ENCODE measurements around the gene ZFAND2A.

DNA sequence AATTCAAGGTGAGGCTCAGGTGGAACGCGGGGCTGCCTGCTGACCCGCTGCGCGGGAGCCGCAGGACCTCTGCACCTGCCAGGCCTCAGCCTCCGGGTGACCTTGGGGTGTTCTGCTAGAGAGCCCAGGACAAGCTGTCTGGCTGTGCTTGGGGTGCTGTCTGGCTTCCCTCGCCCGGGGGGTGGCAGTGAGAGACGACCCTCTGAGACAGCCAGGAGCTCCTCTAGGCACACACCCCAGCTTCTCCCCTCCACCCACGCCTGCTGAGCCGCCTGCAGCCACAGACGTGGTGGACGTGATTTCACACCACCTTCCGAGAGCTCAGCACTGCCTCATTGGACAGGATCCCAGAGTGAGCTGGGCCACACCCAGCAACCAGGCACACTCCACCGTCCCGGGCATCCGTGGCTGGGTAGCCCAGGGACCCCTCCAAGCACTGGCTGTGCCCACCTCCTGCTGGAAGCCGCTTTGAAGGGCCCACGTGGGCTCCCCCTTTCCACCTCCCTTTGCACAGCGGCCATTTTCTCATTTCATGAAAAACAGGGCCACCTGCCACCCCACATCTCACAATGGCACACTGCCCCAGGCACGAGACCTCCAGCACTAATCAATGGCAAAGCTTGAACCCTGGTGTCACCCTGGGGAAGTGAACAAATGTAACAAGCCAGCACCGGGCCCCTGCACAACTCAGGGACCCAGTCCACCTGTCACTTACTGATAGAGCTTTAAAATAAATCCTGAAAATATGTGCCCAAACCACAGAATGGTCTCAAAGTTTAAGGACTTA is 35.0 kb downstream of the ZFAND2A start:
- no peak for TF ChIP-seq KDM1A (IDR thresholded peaks at IDR 0.05; ENCODE audit: low read depth)
- TF ChIP-seq, protein P1, sequence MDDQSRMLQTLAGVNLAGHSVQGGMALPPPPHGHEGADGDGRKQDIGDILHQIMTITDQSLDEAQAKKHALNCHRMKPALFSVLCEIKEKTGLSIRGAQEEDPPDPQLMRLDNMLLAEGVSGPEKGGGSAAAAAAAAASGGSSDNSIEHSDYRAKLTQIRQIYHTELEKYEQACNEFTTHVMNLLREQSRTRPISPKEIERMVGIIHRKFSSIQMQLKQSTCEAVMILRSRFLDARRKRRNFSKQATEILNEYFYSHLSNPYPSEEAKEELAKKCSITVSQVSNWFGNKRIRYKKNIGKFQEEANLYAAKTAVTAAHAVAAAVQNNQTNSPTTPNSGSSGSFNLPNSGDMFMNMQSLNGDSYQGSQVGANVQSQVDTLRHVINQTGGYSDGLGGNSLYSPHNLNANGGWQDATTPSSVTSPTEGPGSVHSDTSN (IDR thresholded peaks at IDR 0.05), result no peak
- TF ChIP-seq, protein P2, sequence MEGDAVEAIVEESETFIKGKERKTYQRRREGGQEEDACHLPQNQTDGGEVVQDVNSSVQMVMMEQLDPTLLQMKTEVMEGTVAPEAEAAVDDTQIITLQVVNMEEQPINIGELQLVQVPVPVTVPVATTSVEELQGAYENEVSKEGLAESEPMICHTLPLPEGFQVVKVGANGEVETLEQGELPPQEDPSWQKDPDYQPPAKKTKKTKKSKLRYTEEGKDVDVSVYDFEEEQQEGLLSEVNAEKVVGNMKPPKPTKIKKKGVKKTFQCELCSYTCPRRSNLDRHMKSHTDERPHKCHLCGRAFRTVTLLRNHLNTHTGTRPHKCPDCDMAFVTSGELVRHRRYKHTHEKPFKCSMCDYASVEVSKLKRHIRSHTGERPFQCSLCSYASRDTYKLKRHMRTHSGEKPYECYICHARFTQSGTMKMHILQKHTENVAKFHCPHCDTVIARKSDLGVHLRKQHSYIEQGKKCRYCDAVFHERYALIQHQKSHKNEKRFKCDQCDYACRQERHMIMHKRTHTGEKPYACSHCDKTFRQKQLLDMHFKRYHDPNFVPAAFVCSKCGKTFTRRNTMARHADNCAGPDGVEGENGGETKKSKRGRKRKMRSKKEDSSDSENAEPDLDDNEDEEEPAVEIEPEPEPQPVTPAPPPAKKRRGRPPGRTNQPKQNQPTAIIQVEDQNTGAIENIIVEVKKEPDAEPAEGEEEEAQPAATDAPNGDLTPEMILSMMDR (IDR thresholded peaks at IDR 0.05), result no peak
- TF ChIP-seq CHD2 (IDR thresholded peaks at IDR 0.05; ENCODE audit: low read length, partially characterized antibody), result no peak
- TF ChIP-seq POLR2A (IDR thresholded peaks at IDR 0.05; ENCODE audit: low read length), result no peak
- TF ChIP-seq, protein P3, sequence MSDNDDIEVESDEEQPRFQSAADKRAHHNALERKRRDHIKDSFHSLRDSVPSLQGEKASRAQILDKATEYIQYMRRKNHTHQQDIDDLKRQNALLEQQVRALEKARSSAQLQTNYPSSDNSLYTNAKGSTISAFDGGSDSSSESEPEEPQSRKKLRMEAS (IDR thresholded peaks at IDR 0.05), result no peak
- no peak for TF ChIP-seq PHF8 (IDR thresholded peaks at IDR 0.05; ENCODE audit: borderline replicate concordance, low read depth)
- no peak for TF ChIP-seq RFX5 (IDR thresholded peaks at IDR 0.05)
- no peak for TF ChIP-seq EHF (CRISPR knock-in tag; IDR thresholded peaks at IDR 0.05)
- no peak for TF ChIP-seq SMC3 (IDR thresholded peaks at IDR 0.05)
- TF ChIP-seq RNF2 (IDR thresholded peaks at IDR 0.05; ENCODE audit: borderline replicate concordance, low read depth), result no peak
- TF ChIP-seq, protein P4, sequence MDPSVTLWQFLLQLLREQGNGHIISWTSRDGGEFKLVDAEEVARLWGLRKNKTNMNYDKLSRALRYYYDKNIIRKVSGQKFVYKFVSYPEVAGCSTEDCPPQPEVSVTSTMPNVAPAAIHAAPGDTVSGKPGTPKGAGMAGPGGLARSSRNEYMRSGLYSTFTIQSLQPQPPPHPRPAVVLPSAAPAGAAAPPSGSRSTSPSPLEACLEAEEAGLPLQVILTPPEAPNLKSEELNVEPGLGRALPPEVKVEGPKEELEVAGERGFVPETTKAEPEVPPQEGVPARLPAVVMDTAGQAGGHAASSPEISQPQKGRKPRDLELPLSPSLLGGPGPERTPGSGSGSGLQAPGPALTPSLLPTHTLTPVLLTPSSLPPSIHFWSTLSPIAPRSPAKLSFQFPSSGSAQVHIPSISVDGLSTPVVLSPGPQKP (IDR thresholded peaks at IDR 0.05; ENCODE audit: low read depth, low read length), result no peak
